SHP77 treated with DMSO at 0.1 percent for 48 hours (cell line): ENCODE data around the gene FCHSD2.
"Not testable (repeated sequence)": the region's sequence is repeated elsewhere in the genome, so short reads cannot be mapped to it uniquely, and the experiment has no call there.

Experiments used
- DNase-seq: peaks from one replicate; lab custom pipeline; 2025; lab: John Stamatoyannopoulos, UW

FCHSD2 gene

GRCh38 chr11:72926076-72926475 is 216.0 kb downstream of the FCHSD2 start:
- DNase-seq: no peak

GRCh38 chr11:72925656-72926055 is 216.5 kb downstream of the FCHSD2 start:
- DNase-seq: no peak

- DNase-seq: no peak
Measured at GRCh38 chr11:72924568-72925190, 217.4 kb downstream of the FCHSD2 start.

GRCh38 chr11:72921028-72921716 is 220.9 kb downstream of the FCHSD2 start:
- no peak for DNase-seq

- no peak for DNase-seq
Measured at GRCh38 chr11:72920001-72920400, 222.1 kb downstream of the FCHSD2 start.

GRCh38 chr11:72918851-72919250 is 223.3 kb downstream of the FCHSD2 start:
- no peak for DNase-seq

- DNase-seq: no peak
Measured at GRCh38 chr11:72912253-72912652, 229.9 kb downstream of the FCHSD2 start.

GRCh38 chr11:72909558-72910388 is 232.3 kb downstream of the FCHSD2 start:
- not testable (repeated sequence) for DNase-seq

GRCh38 chr11:72908032-72908676 is 234.0 kb downstream of the FCHSD2 start:
- no peak for DNase-seq

GRCh38 chr11:72904016-72904415 is 238.1 kb downstream of the FCHSD2 start:
- no peak for DNase-seq

GRCh38 chr11:72901374-72901773 is 240.7 kb downstream of the FCHSD2 start:
- DNase-seq: no peak

- DNase-seq: no peak
Measured at GRCh38 chr11:72900013-72900412, 242.1 kb downstream of the FCHSD2 start.

- no peak for DNase-seq
Measured at GRCh38 chr11:72899238-72899637, 242.9 kb downstream of the FCHSD2 start.

- no peak for DNase-seq
Measured at GRCh38 chr11:72897506-72897905, 244.6 kb downstream of the FCHSD2 start.

- no peak for DNase-seq
Measured at GRCh38 chr11:72896431-72896830, 245.7 kb downstream of the FCHSD2 start.

GRCh38 chr11:72890881-72891280 is 251.2 kb downstream of the FCHSD2 start:
- no peak for DNase-seq

GRCh38 chr11:72886619-72887018 is 255.5 kb downstream of the FCHSD2 start:
- DNase-seq: no peak

- DNase-seq: no peak
Measured at GRCh38 chr11:72885749-72886609, 256.1 kb downstream of the FCHSD2 start.

- DNase-seq: no peak
Measured at GRCh38 chr11:72876147-72876546, 266.0 kb downstream of the FCHSD2 start.

- no peak for DNase-seq
Measured at GRCh38 chr11:72875736-72876135, 266.4 kb downstream of the FCHSD2 start.

- no peak for DNase-seq
Measured at GRCh38 chr11:72872012-72872411, 270.1 kb downstream of the FCHSD2 start.
